K562 (cell line): Measurements from ENCODE around the gene PEX7.

ENCODE experiments used
- EP300 ChIP-seq: IDR thresholded peaks from 2 replicates; pipeline ENCODE4 v1.6.1; 2012; ENCODE audit warnings: low read length, improper control_type of control experiment
- KAT2B ChIP-seq: IDR thresholded peaks from one replicate; pipeline ENCODE4 v1.6.1; 2012; ENCODE audit warnings: low read depth, mild to moderate bottlenecking, control low read depth, inconsistent platforms, low read length, moderate library complexity
- TCF7L2 ChIP-seq: fragments of 150-350 bp; IDR thresholded peaks from 2 replicates; pipeline ENCODE4 v1.6.1; 2016; ENCODE audit warnings: low read depth, mild to moderate bottlenecking, low read length, moderate library complexity
- ZNF274 ChIP-seq: IDR thresholded peaks from 2 replicates; pipeline ENCODE4 v1.6.1; 2011; ENCODE audit warnings: low read depth, mild to moderate bottlenecking, low read length, moderate library complexity, borderline replicate concordance
- TF ChIP-seq, protein P1 (sequence below): sonication (generic); formaldehyde crosslinking; IDR thresholded peaks from 2 replicates; pipeline ENCODE4 v1.5.0; 2020; ENCODE audit warnings: missing genetic modification reagents

DNA sequence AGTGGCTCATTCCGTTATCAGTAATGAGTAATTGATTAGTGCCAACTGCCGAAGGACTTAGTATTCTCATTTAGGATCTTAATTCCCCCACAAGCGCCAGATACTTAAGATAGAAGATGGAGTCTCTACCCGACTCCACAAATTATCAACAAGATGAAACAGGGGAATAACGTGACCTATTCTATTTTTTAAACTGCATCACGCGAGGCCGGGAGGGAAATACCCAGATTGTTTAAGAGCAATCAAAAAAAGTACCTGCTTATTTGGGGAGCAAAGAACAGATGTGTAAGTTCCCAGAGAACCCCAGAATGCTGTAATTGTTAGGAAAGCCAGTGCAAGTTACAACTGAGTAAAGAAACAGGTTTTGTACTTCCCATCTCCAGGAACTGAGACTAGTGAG lies 29.0 kb upstream of the PEX7 start:
- TF ChIP-seq TCF7L2 (no peak), EP300 (no peak), ZNF274 (no peak), KAT2B (no peak)
- TF ChIP-seq, protein P1, sequence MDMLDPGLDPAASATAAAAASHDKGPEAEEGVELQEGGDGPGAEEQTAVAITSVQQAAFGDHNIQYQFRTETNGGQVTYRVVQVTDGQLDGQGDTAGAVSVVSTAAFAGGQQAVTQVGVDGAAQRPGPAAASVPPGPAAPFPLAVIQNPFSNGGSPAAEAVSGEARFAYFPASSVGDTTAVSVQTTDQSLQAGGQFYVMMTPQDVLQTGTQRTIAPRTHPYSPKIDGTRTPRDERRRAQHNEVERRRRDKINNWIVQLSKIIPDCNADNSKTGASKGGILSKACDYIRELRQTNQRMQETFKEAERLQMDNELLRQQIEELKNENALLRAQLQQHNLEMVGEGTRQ (CRISPR knock-in tag), result no peak
